Right lobe of liver (tissue), 6 donors: Measurements from ENCODE around the gene EML6. TPM values are rescaled to one million over a fixed set of nuclear protein-coding genes. Genes with fewer than 3 reads are reported as not detected.

Source experiments
- ATAC-seq, 4 donors: fragments of 200-7000 bp; cut with Tn5 transposase; one replicate each; pipeline ENCODE4 v1.9.1; 2020; ENCODE audit warnings: mild to moderate bottlenecking in 4 of 4, moderate library complexity in 4 of 4
- DNase-seq, 3 donors: peaks; one replicate each; pipeline ENCODE4 v3.0.0-alpha.2; 2020
- H3K27ac ChIP-seq, 3 donors: fragments of 200-600 bp; one replicate each; pipeline ENCODE4 v1.8.0; 2022
- H3K27me3 ChIP-seq, 2 donors: fragments of 200-600 bp; one replicate each; pipeline ENCODE4 v1.8.0; 2022
- H3K36me3 ChIP-seq, 4 donors: fragments of 200-600 bp; sonication (generic) in 1 of 4; one replicate each; pipeline versions ENCODE4 v1.5.1 to v1.8.0; 2017 to 2022; ENCODE audit warnings: control low read depth in 1 of 4
- H3K4me1 ChIP-seq, 4 donors: fragments of 200-600 bp; sonication (generic) in 1 of 4; one replicate each; pipeline versions ENCODE4 v1.5.1 to v1.8.0; 2017 to 2022; ENCODE audit warnings: control low read depth in 1 of 4
- H3K4me3 ChIP-seq, 3 donors: fragments of 200-600 bp; one replicate each; pipeline ENCODE4 v1.8.0; 2022
- H3K9me3 ChIP-seq, 4 donors: fragments of 200-600 bp; sonication (generic) in 1 of 4; one replicate each; pipeline versions ENCODE4 v1.5.1 to v1.8.0; 2017 to 2022; ENCODE audit warnings: control low read depth in 1 of 4
- POLR2A ChIP-seq: fragments of 450-650 bp; IDR thresholded peaks from one replicate; pipeline ENCODE4 v1.6.1; 2017; ENCODE audit warnings: antibody characterized with exemption, mild to moderate bottlenecking
- WGBS: methylation state at CpG from one replicate; pipeline ENCODE4 v1.1.6; 2018; ENCODE audit warnings: low coverage, low lambda C conversion rate; ENCODE audit not compliant: insufficient coverage; ENCODE audit errors: missing lambda C conversion rate; 5-methylcytosine and 5-hydroxymethylcytosine counted together
- intact Hi-C, 2 donors: fragments of 100-400 bp; cut with DNase I; formaldehyde crosslinking; loops; one replicate each; pipeline versions ENCODE4 v1.11.2 to v1.14.1; 2022
- total RNA-seq, 6 experiments: library from RNA; depleted of rRNA in 2 of 6; stranded (reverse); fragments of >200 nt in 2 of 6; fragmentation: NEBNext Ultra II Directional in 3 of 6; extraction: Animal tissue kit (Norgen Biotek cat#: 25700) in 3 of 6; gene quantifications; one replicate each; pipeline versions ENCODE4 v1.1.0 to v1.2.4, GENCODE V29; 2016 to 2023
- TF ChIP-seq, protein P1 (sequence below), 4 donors: fragments of 200-600 bp in 3 of 4; fragments of 450-650 bp in 1 of 4; IDR thresholded peaks; one replicate each; pipeline versions ENCODE4 v1.5.1 to v1.8.0; 2016 to 2022; ENCODE audit warnings: antibody characterized with exemption in 4 of 4, mild to moderate bottlenecking in 2 of 4
- donor health status: DM: no; HTN: yes; CAD: no.
- donor health status: DM: no; HTN: no; CAD: no.
- donor health status: DM: no; HTN: no; CAD: no.
- donor health status: DM: no; HTN: yes; CAD: no.
- donor health status: DM: no; HTN: yes; CAD: no.

EML6 gene
- total RNA-seq, 6 experiments from 2014 or later = 0.82 to 2.5 (median 1.5) TPM

DNA sequence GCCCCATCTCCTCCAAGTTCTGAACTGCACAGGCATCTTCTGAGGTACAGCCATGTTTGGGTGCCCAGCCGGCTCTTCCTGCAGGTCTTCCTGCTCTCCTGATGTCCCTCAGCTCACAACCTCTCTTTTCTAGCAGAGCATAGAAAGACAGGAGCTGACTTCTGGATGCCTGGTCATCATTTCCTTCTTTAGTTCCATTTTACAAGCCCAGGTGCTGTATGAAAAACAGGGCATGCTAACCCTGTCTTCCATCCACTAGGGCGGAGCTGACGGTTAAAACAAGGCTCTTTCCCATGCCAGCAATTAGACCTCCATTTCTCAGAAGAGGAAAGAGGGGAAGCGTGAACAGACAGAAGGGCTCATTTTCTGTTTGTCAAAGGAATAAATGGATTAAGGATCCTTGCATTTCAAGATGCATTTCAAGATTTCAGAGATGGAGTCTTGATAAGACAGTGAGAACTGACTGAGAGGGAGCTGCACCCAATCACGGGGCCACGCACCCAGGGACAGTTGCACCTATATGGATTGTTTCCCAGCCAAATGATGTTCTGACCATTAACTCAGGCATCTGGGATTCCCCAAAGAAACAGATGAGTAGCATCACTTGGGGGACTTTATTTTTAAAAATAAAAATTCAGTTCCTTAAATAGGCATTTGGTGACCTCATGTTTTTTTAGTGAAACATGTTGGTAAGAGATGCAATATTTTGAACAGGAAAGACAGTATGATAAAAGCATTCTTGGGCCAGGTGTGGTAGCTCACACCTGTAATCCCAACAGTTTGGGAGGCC lies 45.8 kb upstream of the EML6 start:
- no peak overlapping the region for H3K4me3 ChIP-seq

DNA sequence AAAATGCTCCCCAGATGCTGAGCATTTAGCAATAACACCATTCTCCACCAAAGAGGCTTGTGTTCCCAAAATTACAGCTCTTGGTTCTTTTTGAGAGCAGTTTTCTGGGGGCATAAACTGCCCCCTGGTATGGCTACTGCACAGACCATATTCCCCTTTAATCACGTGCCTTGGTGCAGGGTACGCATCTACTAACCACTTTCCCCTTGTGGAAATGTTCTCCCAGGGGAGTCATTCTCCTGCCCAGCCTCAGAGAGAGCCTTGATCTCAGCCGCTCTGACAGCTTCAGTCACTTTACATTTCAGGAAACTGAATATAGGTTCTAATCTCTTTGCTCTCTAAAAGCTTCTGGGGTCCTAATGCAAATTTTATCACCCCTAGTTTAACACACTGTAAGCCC lies 44.7 kb upstream of the EML6 start:
- no peak overlapping the region for H3K27ac ChIP-seq
- no peaks in the 10 kb centered on the region for H3K9me3 ChIP-seq
- no peaks in the 10 kb centered on the region for H3K27me3 ChIP-seq
- no peak overlapping the region for H3K4me3 ChIP-seq
- DNase-seq = no peak
- 70% methylated on average over 2 of the region's 3 CpGs for WGBS
- H3K4me1 ChIP-seq = peaks cover 0 to 17% (median 0%) of the 10 kb centered on the region in 4 donors
- ATAC-seq = no peak
- no peak for TF ChIP-seq POLR2A
- TF ChIP-seq, protein P1, sequence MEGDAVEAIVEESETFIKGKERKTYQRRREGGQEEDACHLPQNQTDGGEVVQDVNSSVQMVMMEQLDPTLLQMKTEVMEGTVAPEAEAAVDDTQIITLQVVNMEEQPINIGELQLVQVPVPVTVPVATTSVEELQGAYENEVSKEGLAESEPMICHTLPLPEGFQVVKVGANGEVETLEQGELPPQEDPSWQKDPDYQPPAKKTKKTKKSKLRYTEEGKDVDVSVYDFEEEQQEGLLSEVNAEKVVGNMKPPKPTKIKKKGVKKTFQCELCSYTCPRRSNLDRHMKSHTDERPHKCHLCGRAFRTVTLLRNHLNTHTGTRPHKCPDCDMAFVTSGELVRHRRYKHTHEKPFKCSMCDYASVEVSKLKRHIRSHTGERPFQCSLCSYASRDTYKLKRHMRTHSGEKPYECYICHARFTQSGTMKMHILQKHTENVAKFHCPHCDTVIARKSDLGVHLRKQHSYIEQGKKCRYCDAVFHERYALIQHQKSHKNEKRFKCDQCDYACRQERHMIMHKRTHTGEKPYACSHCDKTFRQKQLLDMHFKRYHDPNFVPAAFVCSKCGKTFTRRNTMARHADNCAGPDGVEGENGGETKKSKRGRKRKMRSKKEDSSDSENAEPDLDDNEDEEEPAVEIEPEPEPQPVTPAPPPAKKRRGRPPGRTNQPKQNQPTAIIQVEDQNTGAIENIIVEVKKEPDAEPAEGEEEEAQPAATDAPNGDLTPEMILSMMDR (IDR thresholded peaks at IDR 0.05) = no peak
- H3K36me3 ChIP-seq = no peaks in the 10 kb centered on the region
- intact Hi-C loops = no loop called here

More for the DNA sequence above, 45.8 kb upstream of the EML6 start:
- no peaks in the 10 kb centered on the region for H3K9me3 ChIP-seq
- ATAC-seq (no peak), DNase-seq (no peak)
- 94% methylated on average over 6 of the region's 6 CpGs for WGBS
- intact Hi-C loops = no loop called here
- TF ChIP-seq, protein P1 (IDR thresholded peaks at IDR 0.05) = no peak
- TF ChIP-seq POLR2A = no peak
- no peak overlapping the region for H3K27ac ChIP-seq
- H3K4me1 ChIP-seq = peaks cover 0 to 15% (median 0%) of the 10 kb centered on the region in 4 donors
- no peaks in the 10 kb centered on the region for H3K27me3 ChIP-seq
- H3K36me3 ChIP-seq = no peaks in the 10 kb centered on the region

DNA sequence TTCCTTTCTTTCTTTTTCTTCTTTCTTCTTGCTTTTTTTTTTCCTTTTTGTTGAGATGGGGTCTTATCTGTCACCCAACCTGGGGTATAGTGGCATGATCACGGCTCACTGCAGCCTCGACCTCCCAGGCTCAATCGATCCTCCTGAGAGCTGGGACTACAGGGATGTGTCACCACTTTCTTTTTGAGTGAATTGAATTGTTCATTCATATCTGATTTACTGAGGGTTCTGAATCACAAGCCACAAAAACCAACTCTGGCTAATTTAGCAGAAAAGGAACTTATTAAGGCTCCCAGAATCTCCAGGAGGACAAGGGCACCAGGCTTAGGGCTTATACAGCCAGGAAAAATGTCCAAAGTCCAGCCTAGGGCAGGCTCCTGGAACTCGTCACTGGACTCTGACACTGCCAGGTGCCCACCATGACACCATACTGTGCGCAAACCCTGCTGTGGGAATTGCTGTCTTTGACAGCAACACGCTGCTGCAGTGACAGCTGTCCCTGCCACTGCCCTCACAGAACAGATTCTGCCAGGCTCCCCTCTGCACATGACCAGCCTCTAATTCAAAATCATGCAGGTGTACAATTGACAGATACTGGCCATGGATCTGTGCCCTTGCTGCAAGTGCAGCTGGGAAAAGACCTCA lies 42.9 kb upstream of the EML6 start:
- TF ChIP-seq POLR2A = no peak
- no peaks in the 10 kb centered on the region for H3K27me3 ChIP-seq
- no peaks in the 10 kb centered on the region for H3K9me3 ChIP-seq
- H3K36me3 ChIP-seq = no peaks in the 10 kb centered on the region
- peaks cover 0 to 24% (median 0%) of the 10 kb centered on the region in 4 donors for H3K4me1 ChIP-seq
- intact Hi-C loops = no loop called here
- DNase-seq = no peak
- no peak overlapping the region for H3K4me3 ChIP-seq
- WGBS = 50% methylated on average over 5 of the region's 6 CpGs
- peak; percentile 59 to 74 (median 72) for ATAC-seq
- H3K27ac ChIP-seq = no peak overlapping the region

DNA sequence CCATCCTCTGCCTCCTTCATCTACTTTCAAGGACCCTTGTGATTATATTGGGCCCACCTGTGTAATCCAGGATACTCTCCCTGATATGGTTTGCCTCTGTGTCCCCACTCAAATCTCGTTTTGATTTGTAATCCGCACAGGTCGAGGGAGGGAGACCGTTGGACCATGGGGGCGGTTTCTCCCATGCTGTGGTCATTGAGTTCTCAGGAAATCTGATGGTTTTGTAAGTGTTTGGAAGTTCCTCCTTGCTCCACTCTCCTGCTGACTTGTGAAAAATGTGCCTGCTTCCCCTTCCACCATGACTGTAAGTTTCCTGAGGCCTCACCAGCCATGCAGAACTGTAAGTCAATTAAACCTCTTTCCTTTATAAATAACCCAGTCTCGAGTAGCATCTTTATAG lies 42.0 kb upstream of the EML6 start:
- WGBS = 77% methylated on average over 6 of the region's 6 CpGs
- ATAC-seq = no peak
- intact Hi-C loops = no loop called here
- Histone ChIP-seq H3K9me3 (no peaks in the 10 kb centered on the region), H3K36me3 (no peaks in the 10 kb centered on the region), H3K4me1 (peaks cover 0 to 24% (median 0%) of the 10 kb centered on the region in 4 donors), H3K27ac (no peak overlapping the region), H3K27me3 (no peaks in the 10 kb centered on the region), H3K4me3 (no peak overlapping the region)
- no peak for TF ChIP-seq POLR2A
- TF ChIP-seq, protein P1 (IDR thresholded peaks at IDR 0.05) = no peak
- no peak for DNase-seq

DNA sequence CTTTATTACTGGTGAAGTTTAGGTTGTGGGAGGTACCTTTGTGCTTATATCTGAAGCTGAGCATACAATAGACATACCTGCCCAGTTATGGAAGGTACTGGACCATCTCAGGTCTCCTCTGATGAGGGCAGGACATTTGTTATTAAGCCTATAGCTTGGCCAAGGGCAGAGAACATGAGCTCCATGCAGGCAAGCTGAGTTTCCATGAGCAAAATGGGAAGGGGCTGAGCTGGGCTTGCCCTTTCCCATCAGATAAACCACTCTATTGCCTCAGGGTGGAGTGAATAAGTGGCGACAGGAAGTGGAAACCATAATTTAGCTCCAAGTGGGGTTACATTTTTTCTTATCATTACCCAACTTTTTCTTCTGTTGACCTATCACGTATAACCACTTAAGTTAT lies 39.9 kb upstream of the EML6 start:
- no peaks in the 10 kb centered on the region for H3K36me3 ChIP-seq
- WGBS = 72% methylated on average over 2 of the region's 2 CpGs
- DNase-seq (no peak), ATAC-seq (no peak)
- peaks cover 0 to 24% (median 0%) of the 10 kb centered on the region in 4 donors for H3K4me1 ChIP-seq
- no peak overlapping the region for H3K27ac ChIP-seq
- intact Hi-C loops = no loop called here
- H3K4me3 ChIP-seq = no peak overlapping the region
- TF ChIP-seq, protein P1 (IDR thresholded peaks at IDR 0.05) = no peak
- TF ChIP-seq POLR2A = no peak
- no peaks in the 10 kb centered on the region for H3K9me3 ChIP-seq
- no peaks in the 10 kb centered on the region for H3K27me3 ChIP-seq
